ENCODE data around the gene PLXND1.

The PLXND1 gene

GRCh38 chr3:129561619-129562248 is 44.7 kb downstream of the PLXND1 start:
- no peaks in the 10 kb centered on the region for H3K79me2 ChIP-seq (ENCODE audit: insufficient read depth, low read length)
- H3K4me2 ChIP-seq (ENCODE audit: low read depth, low read length, poor library complexity, severe bottlenecking) = no peak overlapping the region
- H3K4me1 ChIP-seq (ENCODE audit: insufficient read depth, low read length, poor library complexity, severe bottlenecking) = peaks cover 15% of the 10 kb centered on the region
- H3K4me3 ChIP-seq (ENCODE audit: low read length, poor library complexity, severe bottlenecking) = no peak overlapping the region
- no peaks in the 10 kb centered on the region for H3K9me3 ChIP-seq (ENCODE audit: insufficient read depth, low read depth, low read length)
- H2AFZ ChIP-seq (ENCODE audit: low read length) = no peak overlapping the region
- no peaks in the 10 kb centered on the region for H3F3A ChIP-seq (ENCODE audit: low read depth)
- no peak overlapping the region for H3K9ac ChIP-seq (ENCODE audit: low read depth, low read length, poor library complexity, severe bottlenecking)
- H3K36me3 ChIP-seq (ENCODE audit: insufficient read depth, low read length) = peaks cover 25% of the 10 kb centered on the region; the same call in 1 of the 2 replicates
- TF ChIP-seq EZH2phosphoT487 (IDR thresholded peaks at IDR 0.05; ENCODE audit: borderline replicate concordance) = no peak
- TF ChIP-seq, protein P1, sequence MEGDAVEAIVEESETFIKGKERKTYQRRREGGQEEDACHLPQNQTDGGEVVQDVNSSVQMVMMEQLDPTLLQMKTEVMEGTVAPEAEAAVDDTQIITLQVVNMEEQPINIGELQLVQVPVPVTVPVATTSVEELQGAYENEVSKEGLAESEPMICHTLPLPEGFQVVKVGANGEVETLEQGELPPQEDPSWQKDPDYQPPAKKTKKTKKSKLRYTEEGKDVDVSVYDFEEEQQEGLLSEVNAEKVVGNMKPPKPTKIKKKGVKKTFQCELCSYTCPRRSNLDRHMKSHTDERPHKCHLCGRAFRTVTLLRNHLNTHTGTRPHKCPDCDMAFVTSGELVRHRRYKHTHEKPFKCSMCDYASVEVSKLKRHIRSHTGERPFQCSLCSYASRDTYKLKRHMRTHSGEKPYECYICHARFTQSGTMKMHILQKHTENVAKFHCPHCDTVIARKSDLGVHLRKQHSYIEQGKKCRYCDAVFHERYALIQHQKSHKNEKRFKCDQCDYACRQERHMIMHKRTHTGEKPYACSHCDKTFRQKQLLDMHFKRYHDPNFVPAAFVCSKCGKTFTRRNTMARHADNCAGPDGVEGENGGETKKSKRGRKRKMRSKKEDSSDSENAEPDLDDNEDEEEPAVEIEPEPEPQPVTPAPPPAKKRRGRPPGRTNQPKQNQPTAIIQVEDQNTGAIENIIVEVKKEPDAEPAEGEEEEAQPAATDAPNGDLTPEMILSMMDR (conservative IDR thresholded peaks at IDR 0.05; ENCODE audit: low read length) = no peak
- H4K20me1 ChIP-seq (ENCODE audit: insufficient read depth, low read length, poor library complexity, severe bottlenecking) = no peaks in the 10 kb centered on the region
- H3K9me2 ChIP-seq (replicated peaks; ENCODE audit: low read depth, low read length) = no peaks in the 10 kb centered on the region
- no peaks in the 10 kb centered on the region for H3K27me3 ChIP-seq (ENCODE audit: insufficient read depth, low read length, poor library complexity, severe bottlenecking)

GRCh38 chr3:129560911-129561594 is 45.4 kb downstream of the PLXND1 start:
- no peak overlapping the region for H3K9ac ChIP-seq (ENCODE audit: low read depth, low read length, poor library complexity, severe bottlenecking)
- no peaks in the 10 kb centered on the region for H3K79me2 ChIP-seq (ENCODE audit: insufficient read depth, low read length)
- no peak overlapping the region for H2AFZ ChIP-seq (ENCODE audit: low read length)
- H3K4me2 ChIP-seq (ENCODE audit: low read depth, low read length, poor library complexity, severe bottlenecking) = no peak overlapping the region
- H3K9me2 ChIP-seq (replicated peaks; ENCODE audit: low read depth, low read length) = no peaks in the 10 kb centered on the region
- no peak overlapping the region for H3K4me3 ChIP-seq (ENCODE audit: low read length, poor library complexity, severe bottlenecking)
- no peaks in the 10 kb centered on the region for H3F3A ChIP-seq (ENCODE audit: low read depth)
- no peaks in the 10 kb centered on the region for H3K9me3 ChIP-seq (ENCODE audit: insufficient read depth, low read depth, low read length)
- TF ChIP-seq EZH2phosphoT487 (IDR thresholded peaks at IDR 0.05; ENCODE audit: borderline replicate concordance) = no peak
- TF ChIP-seq, protein P1 (conservative IDR thresholded peaks at IDR 0.05; ENCODE audit: low read length) = no peak
- H3K27me3 ChIP-seq (ENCODE audit: insufficient read depth, low read length, poor library complexity, severe bottlenecking) = no peaks in the 10 kb centered on the region
- H3K36me3 ChIP-seq (ENCODE audit: insufficient read depth, low read length) = peaks cover 32% of the 10 kb centered on the region; the same call in 1 of the 2 replicates
- no peaks in the 10 kb centered on the region for H4K20me1 ChIP-seq (ENCODE audit: insufficient read depth, low read length, poor library complexity, severe bottlenecking)
- peaks cover 15% of the 10 kb centered on the region for H3K4me1 ChIP-seq (ENCODE audit: insufficient read depth, low read length, poor library complexity, severe bottlenecking)

DNA sequence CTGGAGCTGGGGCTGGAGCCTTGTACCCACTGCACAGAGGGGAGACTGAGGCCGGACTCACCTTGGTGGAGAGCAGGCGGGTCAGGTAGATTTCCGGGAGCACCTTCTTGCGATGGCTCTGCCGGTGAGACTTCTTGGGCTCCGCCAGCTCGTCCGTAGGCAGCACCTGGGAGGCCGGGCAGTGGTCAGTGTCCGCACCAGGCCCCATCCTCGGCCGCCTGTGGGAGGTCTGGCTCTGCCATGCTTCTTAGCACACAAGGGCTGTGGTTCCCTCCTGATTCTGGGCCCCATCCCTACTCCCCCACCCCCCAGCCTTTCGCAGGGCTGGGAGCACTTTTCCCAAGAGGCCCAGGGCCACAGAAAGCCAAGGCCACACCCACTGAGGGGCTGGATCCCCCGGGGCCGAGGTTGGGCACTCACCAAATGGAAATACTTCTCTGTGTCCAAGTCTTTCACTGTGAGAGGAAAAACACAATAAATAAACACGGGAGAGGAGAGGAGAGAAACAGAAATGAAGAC is 46.1 kb downstream of the PLXND1 start:
- Histone ChIP-seq H3K36me3 (ENCODE audit: insufficient read depth, low read length) (peaks cover 29% of the 10 kb centered on the region; the same call in 1 of the 2 replicates), H2AFZ (ENCODE audit: low read length) (no peak overlapping the region)

More for the DNA sequence above, 46.1 kb downstream of the PLXND1 start:
- TF ChIP-seq EZH2phosphoT487 (IDR thresholded peaks at IDR 0.05; ENCODE audit: borderline replicate concordance) = no peak
- TF ChIP-seq, protein P1 (conservative IDR thresholded peaks at IDR 0.05; ENCODE audit: low read length) = no peak
- H3K9me3 ChIP-seq (ENCODE audit: insufficient read depth, low read depth, low read length) = no peaks in the 10 kb centered on the region
- H3K4me3 ChIP-seq (ENCODE audit: low read length, poor library complexity, severe bottlenecking) = no peak overlapping the region
- H3F3A ChIP-seq (ENCODE audit: low read depth) = no peaks in the 10 kb centered on the region
- H3K79me2 ChIP-seq (ENCODE audit: insufficient read depth, low read length) = no peaks in the 10 kb centered on the region
- no peak overlapping the region for H3K9ac ChIP-seq (ENCODE audit: low read depth, low read length, poor library complexity, severe bottlenecking)
- H3K4me1 ChIP-seq (ENCODE audit: insufficient read depth, low read length, poor library complexity, severe bottlenecking) = peaks cover 15% of the 10 kb centered on the region
- H3K9me2 ChIP-seq (replicated peaks; ENCODE audit: low read depth, low read length) = no peaks in the 10 kb centered on the region
- H3K4me2 ChIP-seq (ENCODE audit: low read depth, low read length, poor library complexity, severe bottlenecking) = no peak overlapping the region
- H4K20me1 ChIP-seq (ENCODE audit: insufficient read depth, low read length, poor library complexity, severe bottlenecking) = no peaks in the 10 kb centered on the region
- H3K27me3 ChIP-seq (ENCODE audit: insufficient read depth, low read length, poor library complexity, severe bottlenecking) = no peaks in the 10 kb centered on the region
